Adrenal gland (tissue), 5 donors: ENCODE results near the gene CD93.

Experiments
- CTCF ChIP-seq, 6 experiments: fragments of 450-650 bp in 4 of 6; fragments of 200-600 bp in 2 of 6; sonication (generic) in 1 of 6; IDR thresholded peaks; 1 replicate in 5 of 6; 2 replicates in 1 of 6; pipeline versions ENCODE4 v1.5.1 to v1.8.0; 2016 to 2021; ENCODE audit warnings: antibody characterized with exemption in 6 of 6, mild to moderate bottlenecking in 2 of 6, moderate library complexity in 1 of 6
- POLR2A ChIP-seq, 2 donors: fragments of 450-650 bp; IDR thresholded peaks; one replicate each; pipeline ENCODE4 v1.6.1; 2017; ENCODE audit warnings: antibody characterized with exemption in 2 of 2, mild to moderate bottlenecking in 2 of 2, moderate library complexity in 1 of 2
- donor health status: DM: no; HTN: no; CAD: no.

GRCh38 chr20:23123886-23124285 is 37.8 kb upstream of the CD93 start:
- TF ChIP-seq POLR2A (IDR thresholded peaks at IDR 0.05) (no peak), CTCF (IDR thresholded peaks at IDR 0.05) (no peak)
